Stimulated activated naive CD8-positive, alpha-beta T cell treated with anti-CD3 and anti-CD28 coated beads, Interleukin-15, amount 100 ng/mL, for 72 hours (primary cell): ENCODE data around the gene SPI1.

ENCODE experiments used
- ATAC-seq: fragments of 150-1000 bp; cut with Tn5 transposase; 2 replicates; pipeline ENCODE4 v1.10.0; 2021; ENCODE audit warnings: mild to moderate bottlenecking, moderate library complexity
- DNase-seq, 2 donors: peaks; one replicate each; pipeline ENCODE4 v3.0.0; 2021 to 2022
- H3K27ac Mint-ChIP-seq, 2 donors: one replicate each; pipeline ENCODE4 v1.8.0; 2022; ENCODE audit warnings: mild to moderate bottlenecking in 2 of 2, mixed read lengths in 2 of 2, moderate library complexity in 2 of 2
- H3K27me3 Mint-ChIP-seq: one replicate; pipeline ENCODE4 v1.8.0; 2022; ENCODE audit warnings: mixed read lengths
- H3K4me1 Mint-ChIP-seq: one replicate; pipeline ENCODE4 v1.8.0; 2022; ENCODE audit warnings: mild to moderate bottlenecking, mixed read lengths
- H3K4me3 Mint-ChIP-seq, 2 donors: one replicate each; pipeline ENCODE4 v1.8.0; 2022; ENCODE audit warnings: mild to moderate bottlenecking in 2 of 2, mixed read lengths in 2 of 2, moderate library complexity in 1 of 2
- H3K9me3 Mint-ChIP-seq, 2 donors: one replicate each; pipeline ENCODE4 v1.8.0; 2022; ENCODE audit warnings: mixed read lengths in 2 of 2

Gene SPI1

DNA sequence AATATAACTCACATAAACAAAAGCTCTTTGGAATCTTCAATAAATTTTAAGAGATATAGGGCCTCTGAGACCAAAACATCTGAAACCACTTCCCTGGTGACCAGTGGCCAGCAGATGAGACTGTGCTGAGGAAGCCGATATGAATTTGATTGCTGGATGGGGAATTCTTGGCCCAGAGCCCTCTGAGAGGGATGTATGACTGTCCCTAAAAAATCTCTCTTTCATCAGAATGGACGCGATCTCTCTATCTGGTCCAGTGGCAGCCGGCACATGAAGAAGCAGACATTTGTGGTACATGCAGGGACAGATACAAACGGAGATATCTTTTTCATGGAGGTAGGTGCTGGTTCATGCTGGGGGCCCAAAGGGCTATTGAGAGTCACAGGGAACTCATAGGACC is 63.4 kb downstream of the SPI1 start:
- no peaks in the 10 kb centered on the region for H3K27me3 Mint-ChIP-seq
- H3K4me3 Mint-ChIP-seq, result no peak overlapping the region
- no peaks in the 10 kb centered on the region for H3K4me1 Mint-ChIP-seq
- ATAC-seq, result no peak
- H3K9me3 Mint-ChIP-seq, result no peaks in the 10 kb centered on the region
- no peak for DNase-seq
- H3K27ac Mint-ChIP-seq, result no peak overlapping the region

DNA sequence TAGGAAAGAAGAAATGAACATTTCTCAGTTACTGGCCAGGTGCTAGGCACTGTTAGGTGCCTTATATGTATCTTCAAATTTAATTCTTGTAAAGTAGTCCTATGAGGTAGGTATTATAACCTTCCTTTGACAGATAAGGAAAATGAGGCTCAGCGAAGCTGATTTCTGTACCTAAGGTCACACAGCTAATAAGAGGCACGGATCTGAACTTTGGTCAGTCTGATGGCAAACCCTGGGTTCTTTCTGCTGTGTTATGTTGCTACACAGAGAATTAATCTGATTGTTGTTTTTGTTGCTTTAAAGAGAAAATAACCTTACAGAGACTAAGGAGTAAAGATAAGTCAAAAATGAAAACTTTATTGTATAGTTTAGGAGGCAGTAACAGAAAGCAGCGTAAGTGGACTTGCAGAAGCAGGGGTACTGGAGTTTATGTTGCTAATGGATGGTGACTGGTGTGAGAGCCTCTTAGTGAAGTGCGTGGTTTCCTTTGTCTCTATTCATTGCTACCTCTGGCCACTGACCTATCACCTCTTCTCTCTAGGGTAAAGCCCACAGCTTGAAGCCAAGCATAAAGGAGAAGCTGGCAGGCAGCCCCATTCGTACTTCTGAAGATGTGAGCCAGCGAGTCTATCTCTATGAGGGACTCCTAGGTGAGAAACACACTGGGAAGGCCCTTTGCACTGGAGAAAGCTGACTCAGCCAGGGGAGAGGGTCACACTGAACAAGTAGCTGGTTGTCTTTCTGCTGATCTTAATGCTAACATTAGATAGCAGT is 70.1 kb downstream of the SPI1 start:
- Mint-ChIP-seq H3K4me1 (no peaks in the 10 kb centered on the region), H3K27ac (no peak overlapping the region), H3K27me3 (no peaks in the 10 kb centered on the region), H3K9me3 (no peaks in the 10 kb centered on the region), H3K4me3 (no peak overlapping the region)
- no peak for DNase-seq
- no peak for ATAC-seq

DNA sequence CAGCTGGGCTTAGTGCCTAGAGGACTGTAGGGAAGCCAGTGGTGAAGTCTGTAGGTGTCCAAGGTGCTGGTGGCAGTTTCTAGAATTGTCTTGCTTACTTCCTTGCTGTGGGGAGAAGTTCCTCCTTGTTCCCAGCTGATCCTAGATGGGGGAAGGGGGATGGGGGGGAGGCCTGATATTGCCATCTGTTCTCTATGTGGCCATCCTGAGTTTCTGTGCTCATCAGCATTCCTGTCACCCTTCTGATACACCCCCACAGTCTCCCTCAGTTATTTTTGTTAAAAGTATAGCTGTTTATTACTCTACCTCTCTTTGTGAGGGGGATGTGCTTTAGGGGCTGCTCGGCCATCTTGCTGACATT is 71.9 kb downstream of the SPI1 start:
- Mint-ChIP-seq H3K27me3 (no peaks in the 10 kb centered on the region), H3K9me3 (peaks cover 8 to 9% of the 10 kb centered on the region in 2 donors), H3K27ac (peak overlapping the region in 1 of 2 donors; percentile 5), H3K4me3 (no peak overlapping the region), H3K4me1 (peaks cover 14% of the 10 kb centered on the region)
- DNase-seq (no peak), ATAC-seq (no peak)

DNA sequence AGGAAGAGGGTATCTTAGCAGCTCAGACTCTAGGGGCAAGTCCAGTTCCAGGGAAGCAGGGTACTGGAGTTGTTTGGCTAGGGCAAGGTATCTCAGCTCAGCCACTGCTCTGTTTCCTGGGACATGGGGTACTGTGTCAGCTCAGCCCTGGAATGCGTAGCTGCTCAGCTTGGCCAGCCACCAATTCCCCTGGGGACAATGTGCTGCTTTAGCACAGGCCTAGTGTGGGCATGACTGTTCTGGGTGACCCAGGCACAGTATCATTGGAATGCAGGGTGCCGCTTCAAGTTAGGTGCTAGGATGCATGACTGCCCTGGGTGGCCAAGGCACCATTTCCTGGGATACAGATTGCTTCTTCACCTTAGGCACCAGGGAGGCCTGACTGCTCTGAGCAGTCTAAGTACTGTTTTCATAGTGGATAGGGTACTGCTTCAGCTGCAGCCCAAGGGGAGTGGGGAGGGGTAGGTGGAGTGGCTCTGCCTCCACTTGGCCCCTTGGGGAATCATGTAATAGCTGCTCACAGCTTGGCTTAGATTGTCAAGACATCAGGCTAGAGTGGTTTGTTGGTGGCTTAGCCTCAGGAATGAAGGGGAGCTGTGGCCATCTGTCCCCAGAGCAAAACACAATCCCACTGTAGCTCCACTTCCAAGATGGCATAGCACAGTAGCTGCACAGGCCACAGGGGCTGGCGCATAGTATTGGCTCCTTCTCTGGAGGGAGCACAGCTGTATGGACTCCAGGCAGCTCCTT is 72.4 kb downstream of the SPI1 start:
- ATAC-seq (no peak), DNase-seq (no peak)
- peak overlapping the region in 1 of 2 donors; percentile 63 for H3K27ac Mint-ChIP-seq
- peaks cover 8 to 12% of the 10 kb centered on the region in 2 donors for H3K9me3 Mint-ChIP-seq
- peaks cover 18% of the 10 kb centered on the region for H3K4me1 Mint-ChIP-seq
- H3K4me3 Mint-ChIP-seq, result no peak overlapping the region
- H3K27me3 Mint-ChIP-seq, result no peaks in the 10 kb centered on the region
